Subcutaneous abdominal adipose tissue (tissue), 5 donors: ENCODE data around the gene MED26.

Experiments
- H3K27ac ChIP-seq: one replicate; pipeline ENCODE4 v1.7.0; 2013; ENCODE audit warnings: low read depth, mild to moderate bottlenecking, inconsistent platforms, low read length, moderate library complexity
- H3K27me3 ChIP-seq, 5 donors: one replicate each; pipeline ENCODE4 v1.7.0; 2013; ENCODE audit warnings: low read length in 5 of 5, inconsistent platforms in 1 of 5; ENCODE audit not compliant: control insufficient read depth in 5 of 5, insufficient read depth in 4 of 5
- H3K36me3 ChIP-seq, 5 donors: one replicate each; pipeline ENCODE4 v1.7.0; 2013; ENCODE audit warnings: low read length in 5 of 5; ENCODE audit not compliant: control insufficient read depth in 5 of 5, insufficient read depth in 5 of 5
- H3K4me1 ChIP-seq, 5 donors: one replicate each; pipeline ENCODE4 v1.7.0; 2013; ENCODE audit warnings: low read length in 5 of 5, mild to moderate bottlenecking in 3 of 5, moderate library complexity in 1 of 5; ENCODE audit not compliant: control insufficient read depth in 5 of 5, insufficient read depth in 5 of 5
- H3K4me3 ChIP-seq, 5 donors: one replicate each; pipeline ENCODE4 v1.7.0; 2013; ENCODE audit warnings: low read length in 5 of 5, low read depth in 1 of 5
- H3K9ac ChIP-seq, 5 donors: one replicate each; pipeline ENCODE4 v1.7.0; 2013; ENCODE audit warnings: low read length in 5 of 5, mild to moderate bottlenecking in 4 of 5, moderate library complexity in 3 of 5
- H3K9me3 ChIP-seq, 5 donors: one replicate each; pipeline ENCODE4 v1.7.0; 2013; ENCODE audit warnings: low read length in 5 of 5; ENCODE audit not compliant: control insufficient read depth in 5 of 5
- donor health status: healthy.
- donor health status: healthy.
- donor health status: healthy.
- donor health status: healthy.
- donor health status: healthy.

The MED26 gene

DNA sequence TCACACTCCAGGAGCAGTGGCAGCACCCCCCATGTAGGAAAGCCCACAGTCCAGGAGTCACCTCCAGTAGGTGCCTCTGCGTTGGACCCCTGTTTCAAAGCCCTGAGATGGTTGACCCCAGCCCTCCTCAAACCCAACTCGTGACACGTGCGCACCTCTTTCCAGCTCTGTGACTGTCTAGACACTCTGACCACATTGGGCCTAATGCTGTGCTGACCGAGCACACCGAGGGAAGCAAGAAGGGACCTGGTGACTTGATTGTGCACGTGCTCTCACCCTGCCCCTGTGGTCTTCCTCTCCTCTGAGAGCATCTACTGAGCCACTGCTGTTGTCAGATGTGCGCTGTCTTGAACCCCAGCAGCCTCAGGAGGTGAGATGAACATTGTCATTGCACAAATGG, 32.9 kb downstream of the MED26 start:
- Histone ChIP-seq H3K27ac (no peak overlapping the region), H3K27me3 (no peaks in the 10 kb centered on the region), H3K36me3 (peaks cover 0 to 2% (median 0%) of the 10 kb centered on the region in 5 donors), H3K4me1 (peaks cover 10 to 65% (median 56%) of the 10 kb centered on the region in 5 donors), H3K9me3 (no peaks in the 10 kb centered on the region), H3K4me3 (no peak overlapping the region), H3K9ac (no peak overlapping the region)

DNA sequence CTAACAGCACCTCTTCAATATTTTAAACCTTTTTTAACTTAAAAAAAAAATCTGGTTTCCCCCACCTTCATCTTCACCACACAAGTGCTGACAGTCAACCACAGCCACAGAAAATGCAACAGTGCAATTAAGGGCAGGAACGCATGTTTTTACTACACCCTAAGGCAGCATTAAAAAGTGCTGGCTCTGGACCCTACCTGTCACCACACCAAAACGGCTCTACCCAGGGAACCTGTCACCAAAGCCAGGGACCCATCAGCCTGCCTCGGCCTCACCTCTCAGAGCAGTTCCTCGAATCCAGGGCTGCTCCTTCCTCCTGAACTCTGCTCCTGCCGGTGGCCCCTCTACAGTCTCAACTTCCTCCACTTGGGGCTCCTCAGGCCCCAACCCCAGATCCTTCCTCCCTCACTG, 33.3 kb downstream of the MED26 start:
- peaks cover 0 to 2% (median 0%) of the 10 kb centered on the region in 5 donors for H3K36me3 ChIP-seq
- H3K9ac ChIP-seq: no peak overlapping the region
- no peak overlapping the region for H3K4me3 ChIP-seq
- H3K27ac ChIP-seq: no peak overlapping the region
- H3K4me1 ChIP-seq: peaks cover 10 to 65% (median 57%) of the 10 kb centered on the region in 5 donors
- no peaks in the 10 kb centered on the region for H3K9me3 ChIP-seq
- H3K27me3 ChIP-seq: no peaks in the 10 kb centered on the region

- H3K4me3 ChIP-seq: no peak overlapping the region
- no peak overlapping the region for H3K27ac ChIP-seq
- H3K36me3 ChIP-seq: peaks cover 0 to 2% (median 0%) of the 10 kb centered on the region in 5 donors
- H3K27me3 ChIP-seq: no peaks in the 10 kb centered on the region
- H3K9me3 ChIP-seq: no peaks in the 10 kb centered on the region
- H3K9ac ChIP-seq: peak overlapping the region in 1 of 5 donors; percentile 44
- peaks cover 8 to 62% (median 54%) of the 10 kb centered on the region in 5 donors for H3K4me1 ChIP-seq
Measured at GRCh38 chr19:16594131-16594586, 33.8 kb downstream of the MED26 start.

DNA sequence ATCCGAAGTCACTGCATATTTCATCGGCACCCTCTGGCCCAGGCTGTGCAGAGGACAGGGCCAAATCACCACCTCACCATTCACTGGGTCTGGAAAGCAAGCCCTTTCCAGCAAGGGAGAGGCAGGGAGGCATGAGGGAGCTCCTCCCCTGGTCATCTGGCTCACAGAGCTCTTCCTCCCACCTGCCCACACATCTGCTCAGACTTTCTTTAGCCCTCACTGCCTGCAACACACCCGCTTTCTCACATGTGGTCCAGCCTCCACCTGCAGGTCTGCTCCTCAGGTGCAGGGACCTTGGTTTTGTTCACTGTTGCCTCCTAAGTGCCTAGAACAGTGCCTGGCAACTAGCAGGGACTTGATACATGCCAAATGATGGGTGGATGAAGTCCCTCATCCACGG, 34.8 kb downstream of the MED26 start:
- no peaks in the 10 kb centered on the region for H3K27me3 ChIP-seq
- no peak overlapping the region for H3K27ac ChIP-seq
- peaks cover 0 to 2% (median 0%) of the 10 kb centered on the region in 5 donors for H3K36me3 ChIP-seq
- no peak overlapping the region for H3K9ac ChIP-seq
- H3K9me3 ChIP-seq: no peaks in the 10 kb centered on the region
- peaks cover 10 to 62% (median 54%) of the 10 kb centered on the region in 5 donors for H3K4me1 ChIP-seq
- no peak overlapping the region for H3K4me3 ChIP-seq

DNA sequence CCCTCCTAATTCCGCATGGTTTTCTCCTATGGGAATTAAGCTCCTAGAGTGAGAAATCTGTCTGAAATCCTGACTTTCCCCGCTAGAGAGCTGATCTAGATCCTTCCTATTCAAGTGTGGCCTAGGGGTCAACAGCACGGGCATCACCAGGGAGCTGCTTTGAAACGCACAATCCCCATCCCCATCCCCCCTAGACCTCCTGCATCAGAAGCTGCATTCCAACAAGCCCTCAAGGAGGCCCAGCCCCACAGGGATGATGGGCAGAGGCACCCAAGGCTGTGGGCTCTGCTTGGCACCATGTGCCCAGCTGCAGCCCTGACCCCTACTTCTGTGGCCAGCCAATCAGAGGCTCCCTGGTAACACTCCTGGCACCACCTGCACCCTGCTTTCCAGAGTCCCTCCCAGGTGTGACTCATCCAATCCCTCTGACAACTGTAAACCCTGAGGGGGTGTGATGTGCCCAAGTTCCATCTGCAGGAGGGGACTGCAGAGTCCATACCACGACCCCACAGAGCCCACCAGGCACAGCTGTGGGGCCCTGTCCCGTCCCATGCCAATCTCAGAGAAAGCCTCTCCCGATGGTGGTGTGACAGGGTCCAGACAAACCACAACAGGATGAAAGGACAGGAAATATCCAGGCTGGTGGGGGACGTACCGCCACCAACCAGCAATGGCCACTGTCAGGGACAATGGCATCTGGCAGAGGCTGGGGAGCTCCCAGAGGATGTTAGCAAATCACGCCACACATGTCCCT, 36.0 kb downstream of the MED26 start:
- Histone ChIP-seq H3K4me3 (no peak overlapping the region), H3K36me3 (peaks cover 0 to 2% (median 0%) of the 10 kb centered on the region in 5 donors), H3K9ac (no peak overlapping the region), H3K9me3 (no peaks in the 10 kb centered on the region), H3K27ac (no peak overlapping the region), H3K4me1 (peaks cover 18 to 68% (median 63%) of the 10 kb centered on the region in 5 donors), H3K27me3 (no peaks in the 10 kb centered on the region)

- Histone ChIP-seq H3K4me1 (peaks cover 21 to 76% (median 72%) of the 10 kb centered on the region in 5 donors), H3K27me3 (no peaks in the 10 kb centered on the region), H3K27ac (no peak overlapping the region), H3K9me3 (no peaks in the 10 kb centered on the region), H3K36me3 (peaks cover 0 to 2% (median 0%) of the 10 kb centered on the region in 5 donors), H3K4me3 (no peak overlapping the region), H3K9ac (no peak overlapping the region)
Measured at GRCh38 chr19:16590876-16591802, 36.9 kb downstream of the MED26 start.

DNA sequence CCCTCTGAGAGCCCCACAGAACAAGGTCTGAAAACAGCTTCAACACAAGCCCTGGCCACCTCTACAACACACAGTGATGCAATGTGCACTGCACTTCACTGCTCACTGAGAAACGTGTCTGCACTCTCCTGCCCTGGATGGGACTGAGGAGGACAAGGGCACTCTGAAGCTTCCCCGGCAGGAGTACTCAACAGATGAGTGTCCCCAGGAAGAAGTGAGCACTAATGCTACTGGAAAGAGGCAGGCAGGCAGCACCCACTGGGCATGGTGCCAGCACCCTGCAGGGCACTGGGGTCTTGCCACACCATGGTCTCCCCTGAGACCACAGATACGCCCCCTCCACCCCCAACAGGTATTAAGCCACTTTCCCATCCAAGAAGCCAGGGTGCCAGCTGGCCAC, 38.1 kb downstream of the MED26 start:
- Histone ChIP-seq H3K4me3 (no peak overlapping the region), H3K9me3 (no peaks in the 10 kb centered on the region), H3K9ac (no peak overlapping the region), H3K36me3 (peaks cover 0 to 2% (median 0%) of the 10 kb centered on the region in 5 donors), H3K4me1 (peaks cover 29 to 82% (median 80%) of the 10 kb centered on the region in 5 donors), H3K27me3 (no peaks in the 10 kb centered on the region), H3K27ac (no peak overlapping the region)

DNA sequence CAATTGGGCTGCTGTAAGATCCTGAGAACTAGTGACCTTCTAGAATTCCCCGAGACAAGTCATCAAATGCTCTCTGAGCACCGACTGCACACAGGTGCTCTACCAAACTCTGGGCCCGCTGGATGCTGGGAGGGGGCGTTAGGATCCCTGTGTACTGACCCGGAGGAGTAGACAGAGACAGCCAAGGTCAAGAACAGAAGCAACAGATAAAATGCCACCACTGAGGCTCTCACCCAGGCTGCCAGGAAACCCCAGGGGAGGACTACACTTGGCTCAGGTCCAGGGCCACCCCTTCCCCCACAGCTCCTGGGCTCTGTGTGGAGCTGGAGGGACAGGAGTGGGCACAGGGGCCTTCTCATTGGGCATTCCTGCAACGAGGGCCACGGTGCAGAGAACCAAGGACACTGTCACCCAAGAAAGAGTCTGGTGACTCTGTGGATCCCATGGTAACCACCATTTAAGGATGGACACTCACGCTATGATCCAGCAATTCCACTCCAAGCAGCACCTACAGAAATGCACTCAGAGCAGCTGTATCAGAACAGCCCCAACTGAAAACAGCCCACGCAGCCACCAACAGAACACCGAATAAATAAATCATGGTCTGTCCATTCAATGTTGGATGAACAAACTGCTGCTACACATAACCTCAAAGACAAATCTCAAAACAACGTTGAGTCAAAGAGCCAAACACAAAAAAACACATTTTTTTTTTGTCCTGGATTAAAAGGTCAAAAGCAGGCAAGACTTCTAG, 39.0 kb downstream of the MED26 start:
- Histone ChIP-seq H3K4me3 (peak overlapping the region in 1 of 5 donors; percentile 58), H3K27me3 (peaks cover 0 to 3% (median 0%) of the 10 kb centered on the region in 5 donors), H3K9me3 (no peaks in the 10 kb centered on the region), H3K27ac (no peak overlapping the region), H3K36me3 (peaks cover 0 to 2% (median 0%) of the 10 kb centered on the region in 5 donors), H3K9ac (no peak overlapping the region), H3K4me1 (peaks cover 33 to 83% (median 80%) of the 10 kb centered on the region in 5 donors)
